WTC11 (cell line): Measurements from ENCODE around the gene TEP1. TPM values are rescaled to one million over a fixed set of nuclear protein-coding genes. Genes with fewer than 3 reads are reported as not detected.
"Not testable (repeated sequence)": the region's sequence is repeated elsewhere in the genome, so short reads cannot be mapped to it uniquely, and the experiment has no call there.

ENCODE experiments used
- ATAC-seq: fragments of 200-7000 bp; cut with Tn5 transposase; 2 replicates; pipeline ENCODE4 v1.10.0; 2021; ENCODE audit warnings: mild to moderate bottlenecking, moderate library complexity
- CTCF ChIA-PET: fragments of 300-600 bp; sonication (Branson Sonifier 250); formaldehyde crosslinking; loops from one replicate; lab custom pipeline; 2021; ENCODE audit warnings: antibody characterized with exemption; lab: Charles Lee
- POLR2A ChIA-PET: fragments of 350-600 bp; sonication (Branson Sonifier 250); formaldehyde crosslinking; loops from one replicate; lab custom pipeline; 2021; ENCODE audit warnings: antibody characterized with exemption; lab: Charles Lee
- DNase-seq: peaks from one replicate; pipeline ENCODE4 v3.0.0; 2021; ENCODE audit warnings: low spot score
- H3K27ac Mint-ChIP-seq: 2 replicates; pipeline ENCODE4 v1.8.0; 2021; ENCODE audit warnings: mixed read lengths
- H3K27me3 Mint-ChIP-seq: 2 replicates; pipeline ENCODE4 v1.8.0; 2021; ENCODE audit warnings: low read depth, mild to moderate bottlenecking, moderate library complexity, mixed read lengths
- H3K36me3 Mint-ChIP-seq: 2 replicates; pipeline ENCODE4 v1.8.0; 2021; ENCODE audit warnings: mixed read lengths
- H3K4me1 Mint-ChIP-seq: 2 replicates; pipeline ENCODE4 v1.8.0; 2022; ENCODE audit warnings: mixed read lengths
- H3K4me3 Mint-ChIP-seq: 2 replicates; pipeline ENCODE4 v1.8.0; 2021; ENCODE audit warnings: mild to moderate bottlenecking, moderate library complexity, mixed read lengths
- H3K9me3 Mint-ChIP-seq: 2 replicates; pipeline ENCODE4 v1.8.0; 2021; ENCODE audit warnings: mixed read lengths
- AFF4 ChIP-seq: sonication (generic); formaldehyde crosslinking; IDR thresholded peaks from 2 replicates; pipeline ENCODE4 v1.8.1; 2023; ENCODE audit warnings: mild to moderate bottlenecking, missing genetic modification reagents, borderline replicate concordance
- AR ChIP-seq: fragments of 250-450 bp; sonication (Bioruptor Pico); IDR thresholded peaks from 2 replicates; pipeline ENCODE4 v1.9.0; 2021; ENCODE audit warnings: mild to moderate bottlenecking
- ATF3 ChIP-seq: sonication (generic); formaldehyde crosslinking; conservative IDR thresholded peaks from 2 replicates; pipeline ENCODE4 v1.8.1; 2022; ENCODE audit warnings: mild to moderate bottlenecking, missing genetic modification reagents
- CBFB ChIP-seq: sonication (generic); formaldehyde crosslinking; IDR thresholded peaks from 2 replicates; pipeline ENCODE4 v1.8.1; 2022; ENCODE audit warnings: mild to moderate bottlenecking, low read depth, missing genetic modification reagents
- ELF4 ChIP-seq: sonication (generic); formaldehyde crosslinking; IDR thresholded peaks from 2 replicates; pipeline ENCODE4 v1.8.1; 2022; ENCODE audit warnings: low read depth, mild to moderate bottlenecking, moderate library complexity, missing genetic modification reagents
- GABPB1 ChIP-seq: sonication (generic); formaldehyde crosslinking; IDR thresholded peaks from 2 replicates; pipeline ENCODE4 v1.8.1; 2023; ENCODE audit warnings: mild to moderate bottlenecking, missing genetic modification reagents
- KAT7 ChIP-seq: sonication (generic); formaldehyde crosslinking; IDR thresholded peaks from 2 replicates; pipeline ENCODE4 v1.8.1; 2023; ENCODE audit warnings: missing genetic modification reagents, mild to moderate bottlenecking, borderline replicate concordance
- MAX ChIP-seq: sonication (generic); formaldehyde crosslinking; IDR thresholded peaks from 2 replicates; pipeline ENCODE4 v1.8.0; 2022; ENCODE audit warnings: mild to moderate bottlenecking, missing genetic modification reagents
- MLX ChIP-seq: sonication (generic); formaldehyde crosslinking; IDR thresholded peaks from 2 replicates; pipeline ENCODE4 v1.8.1; 2023; ENCODE audit warnings: mild to moderate bottlenecking, missing genetic modification reagents, moderate library complexity
- NFE2L1 ChIP-seq: sonication (generic); formaldehyde crosslinking; IDR thresholded peaks from 2 replicates; pipeline ENCODE4 v1.8.1; 2023; ENCODE audit warnings: missing genetic modification reagents
- NR2C2 ChIP-seq: sonication (generic); formaldehyde crosslinking; IDR thresholded peaks from 2 replicates; pipeline ENCODE4 v1.8.0; 2022; ENCODE audit warnings: mild to moderate bottlenecking, missing genetic modification reagents
- PRDM15 ChIP-seq: sonication (generic); formaldehyde crosslinking; IDR thresholded peaks from 2 replicates; pipeline ENCODE4 v1.8.0; 2022; ENCODE audit warnings: missing genetic modification reagents
- SMAD3 ChIP-seq: sonication (generic); formaldehyde crosslinking; IDR thresholded peaks from 2 replicates; pipeline ENCODE4 v1.8.0; 2022; ENCODE audit warnings: missing genetic modification reagents, mild to moderate bottlenecking, borderline replicate concordance
- SOX15 ChIP-seq: fragments of 250-450 bp; sonication (Bioruptor Pico); IDR thresholded peaks from 2 replicates; pipeline ENCODE4 v1.9.0; 2021; ENCODE audit warnings: mild to moderate bottlenecking
- TCF7 ChIP-seq: sonication (generic); formaldehyde crosslinking; IDR thresholded peaks from 2 replicates; pipeline ENCODE4 v1.8.0; 2022; ENCODE audit warnings: mild to moderate bottlenecking, low read depth, missing genetic modification reagents, moderate library complexity
- ZNF416 ChIP-seq: fragments of 250-450 bp; sonication (Bioruptor Pico); IDR thresholded peaks from 2 replicates; pipeline ENCODE4 v1.9.0; 2021; ENCODE audit warnings: mild to moderate bottlenecking, inconsistent platforms
- ZNF425 ChIP-seq: fragments of 250-450 bp; sonication (Bioruptor Pico); conservative IDR thresholded peaks from 2 replicates; pipeline ENCODE4 v1.9.0; 2021; ENCODE audit warnings: mild to moderate bottlenecking
- total RNA-seq: library from RNA; stranded (reverse); gene quantifications from 3 replicates; pipeline ENCODE4 v1.2.3, GENCODE V29; 2021

TEP1 gene
- total RNA-seq, 1 experiment from 2014 or later = 16.0 TPM

- no peak for TF ChIP-seq MLX (CRISPR knock-in tag)
- TF ChIP-seq NFE2L1 = peak; percentile 45; the same call in 1 of the 2 replicates
- TF ChIP-seq ELF4 (CRISPR knock-in tag) = no peak
Observed at GRCh38 chr14:20454516-20455354, 41.4 kb upstream of the TEP1 start, which contains the start of the genes APEX1 and OSGEP (continued).

GRCh38 chr14:20452831-20453230 lies 39.5 kb upstream of the TEP1 start:
- POLR2A ChIA-PET = interaction anchor here (1.1 kb wide), 1 partner anchor 109 kb away, joined by 5 read pairs; the partner anchor contains the start of gene PARP2
- Mint-ChIP-seq H3K27ac (peak overlapping the region; percentile 27; the same call in 1 of the 2 replicates), H3K4me3 (peak overlapping the region; percentile 17; the same call in 1 of the 2 replicates), H3K36me3 (peaks cover 27% of the 10 kb centered on the region)
- ATAC-seq, CTCF ChIA-PET, H3K27me3 Mint-ChIP-seq, H3K4me1 Mint-ChIP-seq, H3K9me3 Mint-ChIP-seq, DNase-seq: not testable (repeated sequence)

- H3K36me3 Mint-ChIP-seq = peaks cover 24% of the 10 kb centered on the region
- peak overlapping the region; percentile 63 for H3K27ac Mint-ChIP-seq
- TF ChIP-seq KAT7 (CRISPR knock-in tag) (no peak), AR (no peak), ZNF425 (CRISPR knock-in tag) (no peak), NR2C2 (no peak), ATF3 (CRISPR knock-in tag) (no peak), SMAD3 (no peak), GABPB1 (CRISPR knock-in tag) (no peak), MAX (CRISPR knock-in tag) (no peak), TCF7 (CRISPR knock-in tag) (no peak), AFF4 (CRISPR knock-in tag) (no peak), SOX15 (CRISPR knock-in tag) (no peak), ZNF416 (CRISPR knock-in tag) (no peak), CBFB (CRISPR knock-in tag) (no peak), PRDM15 (CRISPR knock-in tag) (no peak)
- H3K4me3 Mint-ChIP-seq = no peak overlapping the region
- H3K4me1 Mint-ChIP-seq = no peaks in the 10 kb centered on the region
- DNase-seq = no peak
- CTCF ChIA-PET = no interaction called here
- H3K27me3 Mint-ChIP-seq = no peaks in the 10 kb centered on the region
- no peak for ATAC-seq
- H3K9me3 Mint-ChIP-seq = peaks cover 7% of the 10 kb centered on the region
- POLR2A ChIA-PET = no interaction called here
Observed at GRCh38 chr14:20446889-20447288, 33.6 kb upstream of the TEP1 start.
